HG02970 (cell line): Measurements from ENCODE around the gene PHGDH.

Experiments used
- ATAC-seq: cut with Tn5 transposase; IDR thresholded peaks from one replicate; pipeline ENCODE4 v1.9.1; 2021; ENCODE audit warnings: mild to moderate bottlenecking, moderate library complexity, moderate number of reproducible peaks; ENCODE audit not compliant: unreplicated experiment, low FRiP score

PHGDH gene

DNA sequence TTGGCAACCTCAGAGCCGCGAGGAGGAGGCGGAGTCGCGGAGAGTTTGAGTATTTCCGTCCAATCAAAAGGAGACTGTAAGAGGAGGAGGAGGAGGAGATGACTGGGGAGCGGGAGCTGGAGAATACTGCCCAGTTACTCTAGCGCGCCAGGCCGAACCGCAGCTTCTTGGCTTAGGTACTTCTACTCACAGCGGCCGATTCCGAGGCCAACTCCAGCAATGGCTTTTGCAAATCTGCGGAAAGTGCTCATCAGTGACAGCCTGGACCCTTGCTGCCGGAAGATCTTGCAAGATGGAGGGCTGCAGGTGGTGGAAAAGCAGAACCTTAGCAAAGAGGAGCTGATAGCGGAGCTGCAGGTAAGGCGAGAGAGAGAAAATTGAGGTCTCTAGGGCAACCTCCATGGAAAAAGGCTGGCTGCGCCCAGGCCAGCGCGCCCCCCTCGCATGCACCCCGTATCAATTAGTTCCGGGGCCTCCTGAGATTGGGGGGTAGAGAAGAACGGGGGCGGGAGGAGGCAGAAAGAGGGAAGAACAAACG lies at the start of gene PHGDH:
PHGDH (plus strand) TSS at position 131 of the 538 bp plus-strand sequence; CDS start at position 220, 89 bp downstream.
- no peak for ATAC-seq

DNA sequence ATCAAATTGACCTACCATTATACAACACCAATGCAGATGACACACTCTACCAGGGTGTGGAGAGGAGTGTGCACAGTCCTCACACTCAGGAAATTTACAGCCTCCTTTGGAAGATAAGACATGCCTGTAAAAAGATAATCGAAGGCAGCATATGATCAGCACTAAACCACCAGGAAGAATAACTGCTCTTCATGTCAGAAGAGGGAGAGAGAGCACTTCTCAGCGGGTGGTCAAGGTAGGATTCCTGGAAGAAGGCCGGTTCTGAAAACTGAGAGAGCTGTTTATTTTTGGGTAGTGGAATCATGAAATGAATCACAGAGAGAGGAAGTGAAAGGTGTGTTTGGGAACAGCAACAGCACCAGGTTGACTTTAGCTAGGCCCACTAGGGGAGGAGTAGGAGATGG lies 49.7 kb upstream of the PHGDH start:
- no peak for ATAC-seq

GRCh38 chr1:119664067-119664466 lies 47.7 kb upstream of the PHGDH start:
- ATAC-seq = no peak

DNA sequence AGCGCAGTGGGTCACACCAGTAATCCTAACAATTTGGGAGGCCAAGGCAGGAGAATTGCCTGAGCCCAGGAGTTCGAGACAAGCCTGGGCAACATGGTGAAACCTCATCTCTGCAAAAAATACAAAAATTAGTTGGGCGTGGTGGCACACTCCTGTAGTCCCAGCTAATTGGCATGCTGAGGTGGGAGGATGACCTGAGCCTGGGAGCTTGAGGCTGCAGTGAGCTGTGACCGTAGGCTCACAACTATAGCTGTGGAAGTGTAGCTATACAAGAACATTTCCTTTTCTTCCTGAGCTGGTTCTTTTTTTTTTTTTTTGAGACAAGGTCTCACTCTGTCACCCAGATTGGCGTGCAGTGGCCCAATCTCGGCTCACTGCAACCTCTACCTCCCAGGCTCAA lies 44.6 kb upstream of the PHGDH start:
- ATAC-seq = no peak

GRCh38 chr1:119670898-119671297 lies 40.8 kb upstream of the PHGDH start:
- ATAC-seq = no peak

DNA sequence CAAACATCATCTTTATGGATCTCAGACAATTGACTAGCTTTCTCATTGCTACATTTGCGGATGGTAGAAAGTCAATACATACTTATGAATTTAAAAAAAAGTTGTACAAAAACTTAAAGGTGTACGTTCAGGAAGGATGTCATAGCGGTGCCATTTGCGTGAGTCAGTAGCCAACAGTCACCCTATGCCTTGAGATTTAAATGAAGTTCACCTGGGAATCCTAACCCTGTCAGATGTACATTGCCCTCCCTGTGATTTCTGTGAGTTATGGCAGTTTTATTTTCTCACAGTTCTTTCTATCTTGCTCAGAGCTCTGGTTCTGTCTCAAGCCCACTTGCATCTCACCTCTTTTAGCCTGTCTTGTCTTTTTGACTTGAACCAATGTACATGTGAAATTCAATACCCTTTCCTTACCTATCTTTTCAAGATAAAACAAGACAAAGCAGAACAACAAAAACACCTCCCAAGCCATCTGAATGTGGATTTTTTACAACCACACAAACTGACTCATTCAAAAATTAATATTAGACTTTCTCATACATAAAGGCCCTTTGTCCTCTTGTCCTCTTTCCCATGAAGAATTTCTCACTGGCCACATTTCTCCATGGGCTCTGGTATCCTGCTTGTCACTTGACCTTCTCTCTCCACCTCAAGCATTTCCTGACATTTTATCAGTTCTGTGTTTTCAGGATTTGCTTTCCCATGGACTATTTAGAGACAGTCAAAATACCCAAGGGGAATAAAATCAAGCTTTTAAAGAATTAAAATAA lies 38.4 kb upstream of the PHGDH start:
- ATAC-seq = no peak

DNA sequence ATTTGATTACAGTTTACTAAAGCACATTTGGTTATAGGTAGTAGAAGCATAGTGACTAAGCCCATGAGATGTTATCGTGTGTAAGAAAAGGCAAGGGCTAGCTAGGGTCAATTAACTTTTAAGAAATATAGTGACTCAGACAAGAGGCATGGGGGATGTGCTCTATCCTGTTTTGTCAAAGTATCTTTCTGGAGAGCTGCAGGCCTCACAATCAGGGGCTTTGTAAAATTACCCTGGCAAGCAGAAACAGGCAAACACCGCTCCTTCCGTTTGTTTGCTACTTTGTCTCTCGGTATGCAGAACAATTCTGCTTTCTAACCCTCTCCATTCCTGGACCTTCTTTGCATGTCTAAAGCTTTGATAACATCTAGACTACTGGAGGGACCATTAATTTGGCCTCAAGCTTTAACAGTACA lies 37.6 kb upstream of the PHGDH start:
- ATAC-seq = no peak

- no peak for ATAC-seq
These were observed 36.9 kb upstream of the PHGDH start for GRCh38 chr1:119674835-119675289.

GRCh38 chr1:119675349-119676345 lies 36.1 kb upstream of the PHGDH start:
- ATAC-seq = peak; percentile 66

GRCh38 chr1:119676571-119677206 lies 35.0 kb upstream of the PHGDH start:
- ATAC-seq = no peak

DNA sequence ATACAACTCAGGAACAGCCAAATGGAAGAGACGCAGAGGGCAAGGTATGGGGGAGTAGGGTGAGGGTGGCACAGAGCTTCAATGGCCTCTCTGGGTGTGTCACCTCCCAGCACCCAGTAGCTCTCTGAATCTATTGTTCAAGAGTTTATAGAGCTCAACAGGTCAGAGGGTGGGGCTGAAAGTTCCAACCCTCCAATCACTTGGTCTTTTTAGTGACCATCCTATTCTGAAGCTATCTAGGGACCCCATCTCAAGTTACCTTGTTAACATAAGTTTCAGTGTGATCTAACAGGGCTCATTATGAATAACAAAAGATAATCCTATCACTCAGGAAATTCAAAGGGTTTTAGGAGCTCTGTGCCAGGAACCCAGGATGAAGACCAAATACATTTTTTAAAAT lies 32.5 kb upstream of the PHGDH start:
- ATAC-seq = no peak

DNA sequence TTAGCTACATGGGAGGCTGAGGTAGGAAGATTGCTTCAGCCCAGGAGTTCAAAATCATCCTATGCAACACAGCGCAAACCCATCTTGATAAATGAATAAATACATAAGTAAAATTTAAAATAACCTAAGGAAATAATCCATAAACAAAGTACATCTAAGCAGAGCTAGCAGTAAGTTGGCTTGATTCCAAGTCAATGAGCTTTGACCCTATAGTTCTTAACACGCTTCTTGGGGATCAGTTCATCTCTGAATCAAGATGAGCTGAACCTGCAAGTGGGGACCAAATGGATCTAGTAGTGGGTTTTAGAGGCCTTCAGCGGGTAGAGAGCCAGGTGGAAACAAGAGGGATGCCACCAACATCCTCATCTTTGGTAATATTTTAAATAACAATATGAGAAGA lies 31.5 kb upstream of the PHGDH start:
- no peak for ATAC-seq

DNA sequence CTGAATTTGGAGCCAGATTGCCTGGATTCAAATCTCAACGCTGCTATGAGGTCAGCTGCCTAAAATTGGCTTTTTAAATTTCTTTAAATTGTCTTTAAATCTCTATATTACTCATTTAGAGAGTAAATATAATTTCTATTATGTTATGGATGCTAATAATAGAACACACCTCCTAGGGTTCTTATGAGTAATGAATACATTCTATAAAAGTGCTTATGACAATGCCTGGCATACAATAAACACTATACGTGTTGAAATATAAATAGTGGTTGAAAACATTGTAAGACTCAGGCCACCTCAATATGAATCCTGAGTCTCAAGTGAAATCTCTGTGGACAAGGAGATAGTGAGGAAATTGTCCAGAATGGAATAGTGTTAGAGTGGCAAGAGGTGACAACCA lies 31.0 kb upstream of the PHGDH start:
- no peak for ATAC-seq

- ATAC-seq = no peak
These were observed 30.2 kb upstream of the PHGDH start for GRCh38 chr1:119681560-119681959.

DNA sequence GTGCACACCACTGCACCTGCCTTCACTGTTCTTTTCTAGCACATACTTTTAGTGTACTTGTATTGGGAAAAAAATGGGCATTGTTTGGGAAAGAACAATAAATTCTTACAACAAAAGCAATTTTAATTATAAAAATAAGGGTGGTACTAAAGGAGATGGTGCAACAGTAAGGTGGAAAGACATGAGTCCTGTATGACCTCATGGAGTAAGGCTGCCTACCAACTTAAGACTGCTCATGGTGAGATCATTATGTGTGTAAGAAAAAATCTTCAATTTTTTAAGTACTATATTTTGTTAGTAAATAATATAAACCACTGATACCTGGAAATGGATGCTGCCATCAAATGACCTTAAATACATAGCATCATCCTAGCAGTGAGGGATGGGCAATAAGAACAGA lies 29.6 kb upstream of the PHGDH start:
- ATAC-seq = no peak

- ATAC-seq = no peak
These were observed 27.8 kb upstream of the PHGDH start for GRCh38 chr1:119683893-119684292.

- ATAC-seq = no peak
These were observed 25.1 kb upstream of the PHGDH start for GRCh38 chr1:119686661-119687060.

DNA sequence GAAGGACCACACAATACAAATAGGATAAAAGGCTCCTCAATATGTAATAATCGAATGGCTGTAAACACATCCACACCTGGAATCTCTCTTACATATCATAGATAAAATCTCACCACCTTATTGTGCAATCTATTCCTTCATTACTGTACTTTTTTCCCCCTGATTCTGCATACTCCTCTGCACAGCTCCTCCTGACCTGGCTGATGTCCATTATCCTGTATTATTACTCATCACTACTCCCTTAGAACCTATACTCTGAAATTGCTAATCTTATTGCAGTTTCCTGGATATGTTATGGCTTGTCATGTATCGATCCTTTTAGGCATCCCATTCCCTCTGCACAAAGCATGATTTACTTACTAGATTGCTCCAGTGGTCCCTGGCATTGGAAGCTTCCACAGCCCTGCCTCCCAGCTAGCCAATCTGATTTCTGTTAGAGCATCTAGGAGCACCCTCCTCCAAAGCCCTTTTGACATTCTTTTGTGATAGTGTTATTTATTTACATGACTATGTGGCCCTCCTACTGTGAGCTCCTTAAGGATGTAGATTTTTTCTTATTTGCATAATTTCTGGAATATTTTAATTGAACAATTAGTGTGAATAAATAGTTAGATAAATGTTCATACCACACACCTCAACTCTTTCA lies 24.2 kb upstream of the PHGDH start:
- no peak for ATAC-seq

DNA sequence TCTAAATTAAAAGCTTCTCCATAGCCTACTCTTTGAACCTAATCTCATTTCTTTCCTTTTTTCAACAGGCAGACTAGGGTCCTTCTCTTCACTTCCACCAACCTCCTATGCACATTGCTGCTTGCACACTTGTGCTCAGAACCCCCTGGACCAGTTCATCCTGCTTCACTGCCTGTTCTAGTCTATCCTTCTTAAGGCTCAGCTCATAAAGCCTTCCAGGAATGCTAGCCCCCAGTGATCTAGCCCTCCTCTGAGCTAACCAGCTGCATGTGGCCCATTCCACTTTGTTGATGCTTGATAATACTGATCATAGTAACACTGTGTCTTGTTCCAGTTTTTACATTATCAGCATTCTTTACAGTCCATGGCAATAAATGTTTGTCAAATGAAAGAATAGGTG lies 22.9 kb upstream of the PHGDH start:
- ATAC-seq = no peak

GRCh38 chr1:119689511-119689910 lies 22.2 kb upstream of the PHGDH start:
- ATAC-seq = no peak
